Activated CD4-positive, alpha-beta T cell treated with anti-CD3 and anti-CD28 coated beads, Interleukin-2, amount 10 ng/mL, durations not matched to agents 24 days and 14 days (primary cell): ENCODE data around the gene ASCL4. TPM values are rescaled to one million over a fixed set of nuclear protein-coding genes. Genes with fewer than 3 reads are reported as not detected.
"Not testable (repeated sequence)": the region's sequence is repeated elsewhere in the genome, so short reads cannot be mapped to it uniquely, and the experiment has no call there.

ENCODE experiments used
- DNase-seq: peaks from one replicate; pipeline ENCODE4 v3.0.0; 2022
- H3K27ac Mint-ChIP-seq: one replicate; pipeline ENCODE4 v1.8.0; 2022; ENCODE audit warnings: mild to moderate bottlenecking, mixed read lengths
- H3K27me3 Mint-ChIP-seq: one replicate; pipeline ENCODE4 v1.8.0; 2022; ENCODE audit warnings: mixed read lengths
- H3K36me3 Mint-ChIP-seq: one replicate; pipeline ENCODE4 v1.8.0; 2022; ENCODE audit warnings: low read depth, mild to moderate bottlenecking, mixed read lengths
- H3K4me1 Mint-ChIP-seq: one replicate; pipeline ENCODE4 v1.8.0; 2021; ENCODE audit warnings: mixed read lengths
- H3K4me3 Mint-ChIP-seq: one replicate; pipeline ENCODE4 v1.8.0; 2022; ENCODE audit warnings: mild to moderate bottlenecking, moderate library complexity, mixed read lengths
- H3K9me3 Mint-ChIP-seq: one replicate; pipeline ENCODE4 v1.8.0; 2021; ENCODE audit warnings: mixed read lengths
- intact Hi-C: fragments of 100-400 bp; cut with micrococcal nuclease; formaldehyde crosslinking; loops from one replicate; pipeline ENCODE4 v1.15.1; 2023
- total RNA-seq: library from RNA; stranded (reverse); gene quantifications from 2 replicates; pipeline ENCODE4 v1.2.3, GENCODE V29; 2022

The ASCL4 gene
- not detected in 2 replicates for total RNA-seq

DNA sequence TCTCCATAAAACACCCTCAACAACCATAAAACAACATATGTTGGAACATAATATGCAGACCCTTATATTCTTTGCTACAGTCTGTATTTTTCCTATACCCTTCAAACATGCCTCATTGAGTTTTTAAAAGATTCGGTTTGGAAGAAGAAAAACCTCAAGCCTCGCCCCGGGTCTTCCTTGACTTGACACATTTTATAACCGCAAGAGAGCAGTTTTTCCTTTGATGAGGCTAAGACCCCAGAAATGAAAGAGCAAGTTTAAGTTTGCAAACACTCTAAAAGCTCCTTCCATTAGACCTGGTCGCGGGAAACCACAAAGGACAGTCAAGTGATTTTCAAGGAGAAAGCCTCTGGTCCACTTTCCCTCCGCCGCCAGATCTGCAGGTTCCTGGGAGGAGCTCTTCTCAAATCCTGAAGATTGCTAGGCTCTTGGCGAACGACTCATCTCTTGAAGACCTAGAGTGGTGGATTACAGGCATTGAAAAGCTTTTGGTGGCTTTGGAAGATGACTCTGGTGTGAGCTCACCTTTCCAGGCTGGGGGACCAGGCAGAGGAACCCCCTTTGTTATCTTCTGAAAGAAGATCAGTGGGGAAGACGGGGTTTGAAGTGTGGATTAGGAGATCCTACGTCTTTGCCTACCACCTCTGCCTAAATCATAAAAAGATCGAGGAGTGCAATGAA lies at the start of gene ASCL4:
Gene ASCL4, plus strand, starts transcription at position 356 of the 681 bp plus-strand sequence. CDS start 515 bp downstream, outside the sequence.
- Mint-ChIP-seq H3K36me3 (no peaks in the 10 kb centered on the region), H3K4me1 (peaks cover 18% of the 10 kb centered on the region), H3K9me3 (no peaks in the 10 kb centered on the region), H3K27ac (no peak within 1 kb of the TSS), H3K27me3 (peaks cover 68% of the 10 kb centered on the region), H3K4me3 (peak within 1 kb of the TSS; percentile 34)
- no peak for DNase-seq
- intact Hi-C loops = no loop called here

DNA sequence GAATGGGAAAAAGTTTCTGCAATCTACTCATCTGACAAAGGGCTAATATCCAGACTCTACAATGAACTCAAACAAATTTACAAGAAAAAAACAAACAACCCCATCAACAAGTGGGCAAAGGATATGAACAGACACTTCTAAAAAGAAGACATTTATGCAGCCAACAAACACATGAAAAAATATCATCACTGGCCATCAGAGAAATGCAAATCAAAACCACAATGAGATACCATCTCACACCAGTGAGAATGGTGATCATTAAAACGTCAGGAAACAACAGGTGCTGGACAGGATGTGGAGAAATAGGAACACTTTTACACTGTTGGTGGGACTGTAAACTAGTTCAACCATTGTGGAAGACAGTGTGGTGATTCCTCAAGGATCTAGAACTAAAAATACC lies 47.2 kb upstream of the ASCL4 start:
- intact Hi-C loops, H3K4me1 Mint-ChIP-seq, H3K9me3 Mint-ChIP-seq, H3K4me3 Mint-ChIP-seq, H3K36me3 Mint-ChIP-seq, H3K27me3 Mint-ChIP-seq, DNase-seq, H3K27ac Mint-ChIP-seq: not testable (repeated sequence)

- intact Hi-C loops, H3K9me3 Mint-ChIP-seq, H3K27me3 Mint-ChIP-seq, DNase-seq, H3K4me1 Mint-ChIP-seq, H3K36me3 Mint-ChIP-seq, H3K4me3 Mint-ChIP-seq, H3K27ac Mint-ChIP-seq: not testable (repeated sequence)
Observed at GRCh38 chr12:107727742-107728141, 46.8 kb upstream of the ASCL4 start.

GRCh38 chr12:107730618-107731341 lies 43.7 kb upstream of the ASCL4 start:
- Mint-ChIP-seq H3K4me1 (no peaks in the 10 kb centered on the region), H3K27ac (no peak overlapping the region), H3K27me3 (no peaks in the 10 kb centered on the region), H3K36me3 (peaks cover 20% of the 10 kb centered on the region), H3K4me3 (no peak overlapping the region), H3K9me3 (no peaks in the 10 kb centered on the region)
- no peak for DNase-seq
- intact Hi-C loops = no loop called here

DNA sequence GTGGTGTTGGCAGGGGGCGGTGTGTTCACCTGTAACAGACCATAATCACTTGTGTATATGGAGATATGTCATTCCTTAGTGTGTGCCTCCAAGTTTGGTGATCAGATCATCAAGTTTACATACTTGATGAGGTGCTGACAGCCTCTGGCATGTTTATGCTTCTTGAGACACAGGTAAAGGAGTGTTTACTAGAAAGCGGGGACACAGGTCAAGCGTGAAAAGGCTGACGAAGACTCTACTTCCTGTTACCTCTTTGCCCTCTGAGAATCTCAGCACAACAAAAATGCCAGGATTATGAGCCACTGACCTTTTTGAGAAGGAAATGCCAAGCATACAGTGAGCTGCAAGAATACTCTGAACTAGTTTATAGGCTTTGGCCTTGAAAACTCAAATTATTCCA lies 43.1 kb upstream of the ASCL4 start:
- H3K4me3 Mint-ChIP-seq = no peak overlapping the region
- peaks cover 24% of the 10 kb centered on the region for H3K36me3 Mint-ChIP-seq
- H3K9me3 Mint-ChIP-seq = no peaks in the 10 kb centered on the region
- H3K27me3 Mint-ChIP-seq = no peaks in the 10 kb centered on the region
- intact Hi-C loops = no loop called here
- DNase-seq = no peak
- H3K27ac Mint-ChIP-seq = no peak overlapping the region
- no peaks in the 10 kb centered on the region for H3K4me1 Mint-ChIP-seq

DNA sequence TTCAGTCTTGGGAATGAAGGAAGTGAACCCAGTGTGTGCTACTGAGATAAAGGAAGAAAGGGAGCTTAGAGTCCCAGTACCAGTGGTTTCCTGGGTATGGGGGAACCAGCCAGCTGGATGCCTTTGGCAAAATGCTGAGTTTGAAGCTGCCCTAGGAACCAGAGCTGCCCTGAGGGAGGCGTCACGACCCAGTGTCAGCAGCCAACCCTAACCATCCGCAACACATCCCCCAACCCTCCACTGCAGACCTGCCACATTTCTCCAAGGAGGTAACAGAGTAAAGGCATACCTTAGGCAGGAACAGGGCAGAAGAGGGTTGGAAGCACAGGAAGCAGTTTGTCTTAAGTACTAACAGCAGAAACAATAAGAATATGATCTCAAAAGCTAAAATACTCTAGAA lies 42.1 kb upstream of the ASCL4 start:
- Mint-ChIP-seq H3K4me1 (peaks cover 1% of the 10 kb centered on the region), H3K36me3 (peaks cover 34% of the 10 kb centered on the region), H3K27me3 (no peaks in the 10 kb centered on the region), H3K4me3 (no peak overlapping the region), H3K27ac (no peak overlapping the region), H3K9me3 (no peaks in the 10 kb centered on the region)
- no peak for DNase-seq
- intact Hi-C loops = no loop called here

- H3K4me1 Mint-ChIP-seq = peaks cover 5% of the 10 kb centered on the region
- intact Hi-C loops = no loop called here
- no peak for DNase-seq
- peaks cover 51% of the 10 kb centered on the region for H3K36me3 Mint-ChIP-seq
- H3K4me3 Mint-ChIP-seq = no peak overlapping the region
- no peak overlapping the region for H3K27ac Mint-ChIP-seq
- H3K27me3 Mint-ChIP-seq = no peaks in the 10 kb centered on the region
- no peaks in the 10 kb centered on the region for H3K9me3 Mint-ChIP-seq
Observed at GRCh38 chr12:107734139-107734538, 40.4 kb upstream of the ASCL4 start.

DNA sequence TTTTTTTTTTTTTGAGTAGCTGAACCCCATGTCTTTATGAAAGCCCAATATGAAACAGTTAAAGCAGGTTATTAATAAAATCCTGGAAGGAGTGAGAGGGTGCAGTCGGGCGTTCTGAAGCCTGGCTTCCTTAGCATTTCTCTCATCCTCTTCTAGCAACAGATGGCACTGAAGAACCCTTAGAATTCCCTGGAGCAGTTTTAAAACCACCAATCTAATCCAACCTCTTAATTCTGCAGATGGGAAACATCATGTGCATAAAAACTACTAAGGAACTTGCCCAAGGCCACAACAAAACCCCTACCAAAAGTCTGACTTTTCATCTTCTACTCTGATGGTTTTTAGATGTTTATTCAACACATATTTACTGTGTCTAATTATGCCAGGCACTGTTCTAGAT lies 38.7 kb upstream of the ASCL4 start:
- no peak overlapping the region for H3K27ac Mint-ChIP-seq
- H3K36me3 Mint-ChIP-seq = peaks cover 58% of the 10 kb centered on the region
- H3K9me3 Mint-ChIP-seq = no peaks in the 10 kb centered on the region
- H3K27me3 Mint-ChIP-seq = no peaks in the 10 kb centered on the region
- no peak for DNase-seq
- no peak overlapping the region for H3K4me3 Mint-ChIP-seq
- H3K4me1 Mint-ChIP-seq = peaks cover 5% of the 10 kb centered on the region
- intact Hi-C loops = no loop called here

- H3K4me3 Mint-ChIP-seq = no peak overlapping the region
- H3K27me3 Mint-ChIP-seq = no peaks in the 10 kb centered on the region
- H3K4me1 Mint-ChIP-seq = peaks cover 5% of the 10 kb centered on the region
- H3K27ac Mint-ChIP-seq = no peak overlapping the region
- peaks cover 68% of the 10 kb centered on the region for H3K36me3 Mint-ChIP-seq
- intact Hi-C loops = no loop called here
- DNase-seq = no peak
- no peaks in the 10 kb centered on the region for H3K9me3 Mint-ChIP-seq
Observed at GRCh38 chr12:107736914-107737313, 37.6 kb upstream of the ASCL4 start.

- H3K36me3 Mint-ChIP-seq = peaks cover 42% of the 10 kb centered on the region
- no peak for DNase-seq
- no peak overlapping the region for H3K27ac Mint-ChIP-seq
- no peaks in the 10 kb centered on the region for H3K9me3 Mint-ChIP-seq
- intact Hi-C loops = no loop called here
- H3K4me3 Mint-ChIP-seq = no peak overlapping the region
- H3K27me3 Mint-ChIP-seq = no peaks in the 10 kb centered on the region
- peaks cover 2% of the 10 kb centered on the region for H3K4me1 Mint-ChIP-seq
Observed at GRCh38 chr12:107748472-107748871, 26.0 kb upstream of the ASCL4 start.

DNA sequence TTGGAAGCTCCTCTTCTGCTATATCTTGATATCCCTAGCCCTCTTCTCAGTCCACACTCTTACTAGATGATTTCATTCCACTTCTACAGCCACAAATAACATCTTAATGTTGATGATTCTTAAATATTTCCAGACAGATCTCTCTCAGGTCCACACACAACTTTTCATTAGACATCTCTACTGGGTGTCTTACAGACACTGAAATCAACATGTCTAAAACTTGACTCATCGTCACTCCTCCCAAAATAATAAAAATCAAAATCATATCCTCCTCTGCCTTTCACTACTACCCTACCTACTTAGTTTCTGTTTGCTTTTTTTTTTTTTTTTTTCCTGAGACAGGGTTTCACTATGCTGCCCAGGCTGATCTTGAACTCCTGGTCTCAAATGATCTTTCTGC lies 25.4 kb upstream of the ASCL4 start:
- Mint-ChIP-seq H3K4me3 (no peak overlapping the region), H3K27me3 (no peaks in the 10 kb centered on the region), H3K36me3 (peaks cover 44% of the 10 kb centered on the region), H3K4me1 (peaks cover 2% of the 10 kb centered on the region), H3K27ac (no peak overlapping the region), H3K9me3 (no peaks in the 10 kb centered on the region)
- DNase-seq = no peak
- intact Hi-C loops = no loop called here

GRCh38 chr12:107759410-107759809 lies 15.1 kb upstream of the ASCL4 start:
- peak; percentile 73 for DNase-seq
- Mint-ChIP-seq H3K9me3 (no peaks in the 10 kb centered on the region), H3K36me3 (peaks cover 25% of the 10 kb centered on the region), H3K4me1 (peaks cover 26% of the 10 kb centered on the region), H3K27me3 (peaks cover 4% of the 10 kb centered on the region), H3K4me3 (peak overlapping the region; percentile 93), H3K27ac (peak overlapping the region; percentile 86)
- intact Hi-C loops = no loop called here

GRCh38 chr12:107760207-107760808 lies 14.2 kb upstream of the ASCL4 start:
- Mint-ChIP-seq H3K4me3 (peak overlapping the region; percentile 93), H3K36me3 (peaks cover 19% of the 10 kb centered on the region), H3K9me3 (no peaks in the 10 kb centered on the region), H3K4me1 (peaks cover 26% of the 10 kb centered on the region), H3K27me3 (peaks cover 4% of the 10 kb centered on the region), H3K27ac (peak overlapping the region; percentile 86)
- DNase-seq = peak; percentile 79
- intact Hi-C loops = loop anchor here (2.0 to 10.0 kb wide), 4 partner anchors 124 to 872 kb away; partner anchors contain the start of genes FICD and SELPLG
